Right lobe of liver (tissue), 6 donors: ENCODE results near the gene NRXN3. TPM values are rescaled to one million over a fixed set of nuclear protein-coding genes. Genes with fewer than 3 reads are reported as not detected.

Experiments used
- ATAC-seq, 4 donors: fragments of 200-7000 bp; cut with Tn5 transposase; one replicate each; pipeline ENCODE4 v1.9.1; 2020; ENCODE audit warnings: mild to moderate bottlenecking in 4 of 4, moderate library complexity in 4 of 4
- DNase-seq, 3 donors: peaks; one replicate each; pipeline ENCODE4 v3.0.0-alpha.2; 2020
- H3K27ac ChIP-seq, 3 donors: fragments of 200-600 bp; one replicate each; pipeline ENCODE4 v1.8.0; 2022
- H3K27me3 ChIP-seq, 2 donors: fragments of 200-600 bp; one replicate each; pipeline ENCODE4 v1.8.0; 2022
- H3K36me3 ChIP-seq, 4 donors: fragments of 200-600 bp; sonication (generic) in 1 of 4; one replicate each; pipeline versions ENCODE4 v1.5.1 to v1.8.0; 2017 to 2022; ENCODE audit warnings: control low read depth in 1 of 4
- H3K4me1 ChIP-seq, 4 donors: fragments of 200-600 bp; sonication (generic) in 1 of 4; one replicate each; pipeline versions ENCODE4 v1.5.1 to v1.8.0; 2017 to 2022; ENCODE audit warnings: control low read depth in 1 of 4
- H3K4me3 ChIP-seq, 3 donors: fragments of 200-600 bp; one replicate each; pipeline ENCODE4 v1.8.0; 2022
- H3K9me3 ChIP-seq, 4 donors: fragments of 200-600 bp; sonication (generic) in 1 of 4; one replicate each; pipeline versions ENCODE4 v1.5.1 to v1.8.0; 2017 to 2022; ENCODE audit warnings: control low read depth in 1 of 4
- POLR2A ChIP-seq: fragments of 450-650 bp; IDR thresholded peaks from one replicate; pipeline ENCODE4 v1.6.1; 2017; ENCODE audit warnings: antibody characterized with exemption, mild to moderate bottlenecking
- whole genome bisulfite sequencing: methylation state at CpG from one replicate; pipeline ENCODE4 v1.1.6; 2018; ENCODE audit warnings: low coverage, low lambda C conversion rate; ENCODE audit not compliant: insufficient coverage; ENCODE audit errors: missing lambda C conversion rate; 5-methylcytosine and 5-hydroxymethylcytosine counted together
- intact Hi-C, 2 donors: fragments of 100-400 bp; cut with DNase I; formaldehyde crosslinking; loops; one replicate each; pipeline versions ENCODE4 v1.11.2 to v1.14.1; 2022
- total RNA-seq, 6 experiments: library from RNA; depleted of rRNA in 2 of 6; stranded (reverse); fragments of >200 nt in 2 of 6; fragmentation: NEBNext Ultra II Directional in 3 of 6; extraction: Animal tissue kit (Norgen Biotek cat#: 25700) in 3 of 6; gene quantifications; one replicate each; pipeline versions ENCODE4 v1.1.0 to v1.2.4, GENCODE V29; 2016 to 2023
- TF ChIP-seq, protein P1 (sequence below), 4 donors: fragments of 200-600 bp in 3 of 4; fragments of 450-650 bp in 1 of 4; IDR thresholded peaks; one replicate each; pipeline versions ENCODE4 v1.5.1 to v1.8.0; 2016 to 2022; ENCODE audit warnings: antibody characterized with exemption in 4 of 4, mild to moderate bottlenecking in 2 of 4
- donor health status: DM: no; HTN: yes; CAD: no.
- donor health status: DM: no; HTN: no; CAD: no.
- donor health status: DM: no; HTN: no; CAD: no.
- donor health status: DM: no; HTN: yes; CAD: no.
- donor health status: DM: no; HTN: yes; CAD: no.

The NRXN3 gene
- total RNA-seq, 6 experiments from 2014 or later, result 0.06 to 0.51 (median 0.23) TPM; not detected in 1

DNA sequence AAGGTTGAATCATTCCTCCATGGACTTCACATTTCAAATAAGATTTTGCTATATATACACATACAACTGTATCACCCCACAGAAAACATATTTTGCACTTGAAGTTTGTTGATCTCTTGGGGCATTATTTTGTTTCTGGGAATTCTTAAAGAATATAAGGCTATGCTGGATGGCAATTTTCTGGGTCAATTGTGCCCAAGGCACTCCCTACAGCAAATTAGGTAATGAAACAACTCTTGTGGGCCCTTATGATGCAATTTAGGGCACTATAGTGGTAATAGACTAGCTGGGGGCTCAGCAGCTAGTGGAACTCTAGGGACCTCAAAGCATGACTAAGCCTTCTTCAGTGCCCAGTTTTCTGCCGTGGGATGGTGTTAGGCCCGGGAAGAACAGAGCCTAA lies 444.4 kb downstream of the NRXN3 start:
- ATAC-seq (no peak), DNase-seq (no peak)
- WGBS, result no CpG with 5 or more reads among the region's 2 CpGs
- Histone ChIP-seq H3K4me3 (no peak overlapping the region), H3K36me3 (no peaks in the 10 kb centered on the region), H3K4me1 (no peaks in the 10 kb centered on the region), H3K27ac (no peak overlapping the region), H3K9me3 (no peaks in the 10 kb centered on the region), H3K27me3 (no peaks in the 10 kb centered on the region)
- TF ChIP-seq POLR2A, result no peak
- TF ChIP-seq, protein P1, sequence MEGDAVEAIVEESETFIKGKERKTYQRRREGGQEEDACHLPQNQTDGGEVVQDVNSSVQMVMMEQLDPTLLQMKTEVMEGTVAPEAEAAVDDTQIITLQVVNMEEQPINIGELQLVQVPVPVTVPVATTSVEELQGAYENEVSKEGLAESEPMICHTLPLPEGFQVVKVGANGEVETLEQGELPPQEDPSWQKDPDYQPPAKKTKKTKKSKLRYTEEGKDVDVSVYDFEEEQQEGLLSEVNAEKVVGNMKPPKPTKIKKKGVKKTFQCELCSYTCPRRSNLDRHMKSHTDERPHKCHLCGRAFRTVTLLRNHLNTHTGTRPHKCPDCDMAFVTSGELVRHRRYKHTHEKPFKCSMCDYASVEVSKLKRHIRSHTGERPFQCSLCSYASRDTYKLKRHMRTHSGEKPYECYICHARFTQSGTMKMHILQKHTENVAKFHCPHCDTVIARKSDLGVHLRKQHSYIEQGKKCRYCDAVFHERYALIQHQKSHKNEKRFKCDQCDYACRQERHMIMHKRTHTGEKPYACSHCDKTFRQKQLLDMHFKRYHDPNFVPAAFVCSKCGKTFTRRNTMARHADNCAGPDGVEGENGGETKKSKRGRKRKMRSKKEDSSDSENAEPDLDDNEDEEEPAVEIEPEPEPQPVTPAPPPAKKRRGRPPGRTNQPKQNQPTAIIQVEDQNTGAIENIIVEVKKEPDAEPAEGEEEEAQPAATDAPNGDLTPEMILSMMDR (IDR thresholded peaks at IDR 0.05), result no peak
- intact Hi-C loops, result no loop called here

- ATAC-seq, result no peak
- WGBS, result 41% methylated on average over 5 of the region's 5 CpGs
- Histone ChIP-seq H3K36me3 (no peaks in the 10 kb centered on the region), H3K27me3 (no peaks in the 10 kb centered on the region), H3K27ac (no peak overlapping the region), H3K4me1 (no peaks in the 10 kb centered on the region), H3K4me3 (no peak overlapping the region), H3K9me3 (no peaks in the 10 kb centered on the region)
- intact Hi-C loops, result no loop called here
- DNase-seq, result no peak
- TF ChIP-seq POLR2A, result no peak
- TF ChIP-seq, protein P1 (IDR thresholded peaks at IDR 0.05), result no peak
Observed at GRCh38 chr14:78617735-78618134, 447.6 kb downstream of the NRXN3 start.

DNA sequence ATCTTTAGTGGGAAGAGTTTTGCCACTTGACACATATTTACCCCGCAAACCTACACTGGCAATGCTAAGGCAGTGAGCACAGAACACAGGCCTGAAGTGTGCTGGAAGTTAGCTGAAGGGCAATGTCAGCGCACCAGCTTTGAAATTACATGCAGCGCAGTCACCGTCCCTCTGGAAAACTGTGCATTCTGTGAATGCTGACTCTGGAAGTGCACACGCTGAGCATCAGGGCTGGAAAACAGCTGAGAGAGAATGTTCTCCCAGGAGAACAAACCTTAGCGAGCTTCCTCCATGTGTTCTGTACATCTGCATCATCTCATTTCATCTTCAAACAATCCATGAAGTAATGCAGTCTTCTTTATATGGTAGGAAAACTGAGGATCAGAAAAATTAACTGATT lies 448.2 kb downstream of the NRXN3 start:
- Histone ChIP-seq H3K27me3 (no peaks in the 10 kb centered on the region), H3K9me3 (no peaks in the 10 kb centered on the region), H3K4me3 (no peak overlapping the region), H3K27ac (no peak overlapping the region), H3K36me3 (no peaks in the 10 kb centered on the region), H3K4me1 (no peaks in the 10 kb centered on the region)
- intact Hi-C loops, result no loop called here
- TF ChIP-seq, protein P1 (IDR thresholded peaks at IDR 0.05), result no peak
- no peak for TF ChIP-seq POLR2A
- ATAC-seq (no peak), DNase-seq (no peak)
- WGBS, result 78% methylated on average over 3 of the region's 6 CpGs

- Histone ChIP-seq H3K27ac (no peak overlapping the region), H3K9me3 (no peaks in the 10 kb centered on the region), H3K4me3 (no peak overlapping the region), H3K27me3 (no peaks in the 10 kb centered on the region), H3K36me3 (no peaks in the 10 kb centered on the region), H3K4me1 (no peaks in the 10 kb centered on the region)
- TF ChIP-seq POLR2A, result no peak
- TF ChIP-seq, protein P1 (IDR thresholded peaks at IDR 0.05), result no peak
- DNase-seq, result no peak
- no peak for ATAC-seq
- intact Hi-C loops, result no loop called here
Observed at GRCh38 chr14:78627114-78627513, 456.9 kb downstream of the NRXN3 start.

- 81% methylated on average over 2 of the region's 2 CpGs for WGBS
Observed at GRCh38 chr14:78631551-78631950, 461.4 kb downstream of the NRXN3 start.

More at GRCh38 chr14:78631551-78631950, 461.4 kb downstream of the NRXN3 start:
- Histone ChIP-seq H3K27ac (no peak overlapping the region), H3K9me3 (no peaks in the 10 kb centered on the region), H3K4me3 (no peak overlapping the region), H3K36me3 (no peaks in the 10 kb centered on the region), H3K27me3 (no peaks in the 10 kb centered on the region), H3K4me1 (no peaks in the 10 kb centered on the region)
- DNase-seq, result no peak
- peak in 1 of 4 donors; percentile 46 for ATAC-seq
- intact Hi-C loops, result no loop called here
- TF ChIP-seq, protein P1 (IDR thresholded peaks at IDR 0.05), result no peak
- TF ChIP-seq POLR2A, result no peak
